ENCODE results near the gene PEA15. TPM values are rescaled to one million over a fixed set of nuclear protein-coding genes. Genes with fewer than 3 reads are reported as not detected.

PEA15 gene, protein sequence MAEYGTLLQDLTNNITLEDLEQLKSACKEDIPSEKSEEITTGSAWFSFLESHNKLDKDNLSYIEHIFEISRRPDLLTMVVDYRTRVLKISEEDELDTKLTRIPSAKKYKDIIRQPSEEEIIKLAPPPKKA
- 141 and 206 TPM in 2 replicates for total RNA-seq

GRCh38 chr1:160205242-160206035 is at the start of gene PEA15:
PEA15 (plus strand) TSS chr1:160205384; CDS start chr1:160211545, 6,161 bp downstream.
- no peak for DNase-seq (ENCODE audit: extremely low read depth, low read depth, low spot score)

GRCh38 chr1:160156361-160156760 is 48.8 kb upstream of the PEA15 start:
- no peak for DNase-seq (ENCODE audit: extremely low read depth, low read depth, low spot score)

GRCh38 chr1:160157174-160157573 is 48.0 kb upstream of the PEA15 start:
- no peak for DNase-seq (ENCODE audit: extremely low read depth, low read depth, low spot score)

- no peak for DNase-seq (ENCODE audit: extremely low read depth, low read depth, low spot score)
Observed at GRCh38 chr1:160158031-160158430, 47.2 kb upstream of the PEA15 start.

DNA sequence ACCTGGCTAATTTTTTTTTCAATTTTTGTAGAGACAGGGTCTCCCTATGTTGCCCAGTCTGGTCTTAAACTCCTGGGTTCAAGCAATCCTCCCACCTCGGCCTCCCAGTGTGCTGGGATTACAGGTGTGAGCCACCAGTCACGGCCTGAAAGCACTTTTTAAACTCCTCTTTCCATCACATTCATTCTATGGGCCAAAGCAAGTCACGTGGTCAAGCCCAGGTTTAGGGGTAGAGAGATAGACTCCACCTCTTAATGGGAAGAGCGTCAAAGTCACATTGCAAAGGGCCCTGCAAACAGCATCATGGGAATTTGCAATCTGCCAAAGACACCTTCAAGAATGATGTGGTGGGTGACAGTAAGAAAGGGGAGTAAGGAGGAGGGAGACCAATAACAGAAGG is 46.6 kb upstream of the PEA15 start:
- DNase-seq (ENCODE audit: extremely low read depth, low read depth, low spot score), result no peak

DNA sequence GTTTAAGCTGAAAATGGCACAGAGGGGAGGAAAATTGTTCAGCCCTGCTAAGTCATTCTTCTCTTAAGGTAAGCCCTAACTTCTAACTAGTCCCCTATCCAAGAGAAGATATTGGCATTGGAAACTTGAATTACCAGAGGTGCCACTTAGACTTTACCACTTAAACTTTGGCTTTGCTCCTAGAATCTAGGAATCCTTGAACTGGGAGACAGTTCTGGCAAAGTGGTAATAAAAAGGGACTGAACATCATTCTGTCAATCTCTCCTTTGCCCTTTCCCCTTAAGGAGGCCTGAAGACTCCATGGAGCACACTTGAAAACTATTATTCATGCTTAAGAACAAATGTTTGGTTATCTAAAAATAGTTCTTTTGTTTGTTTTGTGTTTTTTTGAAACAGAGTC is 45.3 kb upstream of the PEA15 start:
- no peak for DNase-seq (ENCODE audit: extremely low read depth, low read depth, low spot score)

GRCh38 chr1:160161965-160162705 is 43.0 kb upstream of the PEA15 start:
- DNase-seq (ENCODE audit: extremely low read depth, low read depth, low spot score), result no peak

- no peak for DNase-seq (ENCODE audit: extremely low read depth, low read depth, low spot score)
Observed at GRCh38 chr1:160162931-160163330, 42.3 kb upstream of the PEA15 start.

- DNase-seq (ENCODE audit: extremely low read depth, low read depth, low spot score), result no peak
Observed at GRCh38 chr1:160163615-160164014, 41.6 kb upstream of the PEA15 start.

DNA sequence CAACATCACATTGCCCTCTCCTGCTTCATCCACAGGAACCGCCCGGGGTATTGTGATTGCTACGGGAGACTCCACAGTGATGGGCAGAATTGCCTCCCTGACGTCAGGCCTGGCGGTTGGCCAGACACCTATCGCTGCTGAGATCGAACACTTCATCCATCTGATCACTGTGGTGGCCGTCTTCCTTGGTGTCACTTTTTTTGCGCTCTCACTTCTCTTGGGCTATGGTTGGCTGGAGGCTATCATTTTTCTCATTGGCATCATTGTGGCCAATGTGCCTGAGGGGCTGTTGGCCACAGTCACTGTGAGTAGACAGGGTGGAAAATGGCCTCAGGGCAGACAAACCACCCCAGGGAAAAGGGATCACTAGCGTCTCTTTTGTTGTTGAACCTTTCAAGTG is 41.1 kb upstream of the PEA15 start:
- DNase-seq (ENCODE audit: extremely low read depth, low read depth, low spot score), result no peak

DNA sequence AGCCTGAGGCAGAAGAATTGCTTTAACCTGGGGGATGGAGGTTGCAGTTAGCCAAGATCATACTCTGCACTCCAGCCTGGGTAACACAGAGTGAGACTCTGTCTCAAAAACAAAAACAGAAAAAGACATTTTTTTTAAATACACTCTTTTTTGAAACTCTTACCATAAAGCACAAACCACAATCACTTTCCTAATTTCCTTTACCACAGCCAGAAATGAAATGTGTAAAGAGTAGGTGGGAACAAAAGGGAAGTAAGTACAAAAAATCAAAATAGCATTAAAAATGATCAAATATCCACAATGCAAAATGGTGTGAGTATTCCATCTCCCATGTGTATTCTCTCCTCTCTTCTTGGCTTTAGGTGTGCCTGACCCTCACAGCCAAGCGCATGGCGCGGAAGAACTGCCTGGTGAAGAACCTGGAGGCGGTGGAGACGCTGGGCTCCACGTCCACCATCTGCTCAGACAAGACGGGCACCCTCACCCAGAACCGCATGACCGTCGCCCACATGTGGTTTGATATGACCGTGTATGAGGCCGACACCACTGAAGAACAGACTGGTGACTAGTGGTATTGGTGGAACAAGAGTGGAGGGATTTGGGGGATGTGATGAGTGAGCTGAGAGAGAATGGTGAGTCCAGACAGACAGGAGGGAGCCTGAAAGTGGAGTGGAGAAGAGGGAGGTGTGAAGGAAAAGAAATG is 38.9 kb upstream of the PEA15 start:
- DNase-seq (ENCODE audit: extremely low read depth, low read depth, low spot score), result no peak

- no peak for DNase-seq (ENCODE audit: extremely low read depth, low read depth, low spot score)
Observed at GRCh38 chr1:160167056-160167455, 38.1 kb upstream of the PEA15 start.

DNA sequence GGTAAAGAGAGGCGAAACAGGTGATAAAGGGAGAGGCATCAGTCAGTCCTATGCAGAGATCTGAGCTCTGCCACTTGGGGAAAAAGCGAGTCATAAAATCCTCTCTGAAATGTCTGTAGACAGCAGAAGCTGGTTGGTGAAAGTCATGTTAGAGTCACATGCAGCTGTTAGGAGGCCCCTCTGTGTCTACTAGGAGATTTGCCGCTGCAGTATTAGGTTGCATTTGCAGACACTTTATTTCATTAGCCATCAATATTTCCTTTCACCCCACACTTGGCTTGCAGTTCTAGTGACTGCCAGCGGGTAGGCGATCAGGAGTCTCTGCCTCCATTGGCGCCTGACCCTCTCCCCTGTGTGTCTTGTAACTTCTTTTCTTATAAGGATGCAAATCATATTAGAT is 37.6 kb upstream of the PEA15 start:
- no peak for DNase-seq (ENCODE audit: extremely low read depth, low read depth, low spot score)

DNA sequence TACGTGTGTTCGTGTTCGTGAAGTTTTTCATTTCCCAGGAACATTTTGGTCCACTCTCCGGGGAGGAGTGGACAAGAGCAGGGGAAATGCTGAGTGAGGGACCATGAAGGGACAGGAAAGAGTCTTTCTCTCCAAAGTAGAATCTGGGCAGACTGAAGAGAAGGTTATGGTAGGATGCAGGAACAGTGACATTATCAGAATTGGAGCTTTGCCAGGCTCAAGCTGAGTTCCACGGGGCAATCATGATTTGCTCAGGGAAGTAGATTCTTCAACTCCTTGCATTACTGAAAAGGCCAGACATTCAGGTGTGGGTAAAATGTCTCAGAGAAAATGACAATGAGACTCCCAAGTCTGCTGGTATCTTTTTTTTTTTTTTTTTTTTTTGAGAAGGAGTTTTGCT is 37.2 kb upstream of the PEA15 start:
- no peak for DNase-seq (ENCODE audit: extremely low read depth, low read depth, low spot score)

GRCh38 chr1:160168609-160169369 is 36.4 kb upstream of the PEA15 start:
- DNase-seq (ENCODE audit: extremely low read depth, low read depth, low spot score), result no peak

- no peak for DNase-seq (ENCODE audit: extremely low read depth, low read depth, low spot score)
Observed at GRCh38 chr1:160169553-160170399, 35.4 kb upstream of the PEA15 start.

DNA sequence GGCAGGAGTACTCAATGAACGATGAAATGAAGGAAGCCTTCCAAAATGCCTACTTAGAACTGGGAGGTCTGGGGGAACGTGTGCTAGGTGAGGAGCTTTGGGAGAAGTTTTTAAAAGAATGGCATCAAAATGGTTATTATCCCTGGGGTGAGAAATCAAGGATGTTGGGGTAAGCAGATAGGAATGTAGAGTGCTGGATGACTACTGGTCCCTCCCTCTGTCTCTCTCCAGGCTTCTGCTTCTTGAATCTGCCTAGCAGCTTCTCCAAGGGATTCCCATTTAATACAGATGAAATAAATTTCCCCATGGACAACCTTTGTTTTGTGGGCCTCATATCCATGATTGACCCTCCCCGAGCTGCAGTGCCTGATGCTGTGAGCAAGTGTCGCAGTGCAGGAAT is 33.8 kb upstream of the PEA15 start:
- DNase-seq (ENCODE audit: extremely low read depth, low read depth, low spot score), result no peak

GRCh38 chr1:160171980-160172379 is 33.2 kb upstream of the PEA15 start:
- no peak for DNase-seq (ENCODE audit: extremely low read depth, low read depth, low spot score)

DNA sequence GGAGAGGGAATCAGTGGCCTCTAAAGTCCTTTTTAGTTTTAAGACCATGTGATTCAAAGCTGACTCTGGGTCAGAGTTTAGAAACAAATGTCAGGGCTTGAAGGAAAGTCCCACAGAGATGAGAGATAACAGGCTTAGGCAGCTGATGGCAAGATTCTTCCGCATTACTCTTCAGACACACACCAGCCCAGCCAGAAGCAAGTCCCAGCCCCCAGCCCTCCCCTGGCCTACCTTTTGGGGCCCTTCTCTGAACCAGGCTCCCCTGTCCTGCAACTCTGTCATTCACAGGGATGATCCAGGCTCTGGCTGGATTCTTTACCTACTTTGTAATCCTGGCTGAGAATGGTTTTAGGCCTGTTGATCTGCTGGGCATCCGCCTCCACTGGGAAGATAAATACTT is 28.0 kb upstream of the PEA15 start:
- DNase-seq (ENCODE audit: extremely low read depth, low read depth, low spot score), result no peak

- no peak for DNase-seq (ENCODE audit: extremely low read depth, low read depth, low spot score)
Observed at GRCh38 chr1:160177667-160178066, 27.5 kb upstream of the PEA15 start.
